Astrocyte (in vitro differentiated cells and primary cell): Measurements from ENCODE around the gene ULK1. TPM values are rescaled to one million over a fixed set of nuclear protein-coding genes. Genes with fewer than 3 reads are reported as not detected.

ENCODE experiments used
- DNase-seq: peaks from one replicate; pipeline ENCODE4 v3.0.0-alpha.2; 2010; ENCODE audit warnings: low read depth
- FAIRE-seq: peaks from 2 replicates; lab custom pipeline; 2011; peaks lifted over from hg19 to GRCh38; lab: Jason Lieb, UNC
- H2AFZ ChIP-seq: 2 replicates; pipeline ENCODE4 v1.6.0; 2012; ENCODE audit warnings: low read depth, low read length, inconsistent platforms
- H3K27ac ChIP-seq: 2 replicates; pipeline ENCODE4 v1.5.1; 2011; ENCODE audit warnings: low read depth, low read length, inconsistent platforms
- H3K27me3 ChIP-seq: 2 replicates; pipeline ENCODE4 v1.6.0; 2011; ENCODE audit warnings: low read length, inconsistent platforms; ENCODE audit not compliant: insufficient read depth
- H3K36me3 ChIP-seq: 2 replicates; pipeline ENCODE4 v1.5.1; 2011; ENCODE audit warnings: low read length, inconsistent platforms; ENCODE audit not compliant: insufficient read depth
- H3K4me1 ChIP-seq: 2 replicates; pipeline ENCODE4 v1.5.1; 2011; ENCODE audit warnings: low read length, inconsistent platforms; ENCODE audit not compliant: insufficient read depth
- H3K4me2 ChIP-seq: 2 replicates; pipeline ENCODE4 v1.6.0; 2012; ENCODE audit warnings: low read length, inconsistent platforms
- H3K4me3 ChIP-seq: 2 replicates; pipeline ENCODE4 v1.5.1; 2011; ENCODE audit warnings: low read depth, mild to moderate bottlenecking, low read length, inconsistent platforms; ENCODE audit not compliant: insufficient read depth
- H3K79me2 ChIP-seq: 2 replicates; pipeline ENCODE4 v1.6.0; 2012; ENCODE audit warnings: mild to moderate bottlenecking, low read length, inconsistent platforms; ENCODE audit not compliant: insufficient read depth
- H3K9ac ChIP-seq: 2 replicates; pipeline ENCODE4 v1.6.0; 2012; ENCODE audit warnings: mild to moderate bottlenecking, low read length, inconsistent platforms
- H3K9me3 ChIP-seq: 2 replicates; pipeline ENCODE4 v1.5.1; 2012; ENCODE audit warnings: low read depth, mild to moderate bottlenecking, low read length, inconsistent platforms; ENCODE audit not compliant: insufficient read depth
- H4K20me1 ChIP-seq: 2 replicates; pipeline ENCODE4 v1.6.0; 2012; ENCODE audit warnings: low read length, inconsistent platforms; ENCODE audit not compliant: insufficient read depth
- H3K27ac Mint-ChIP-seq: one replicate; pipeline ENCODE4 v1.8.0; 2021; ENCODE audit warnings: mild to moderate bottlenecking, mixed read lengths; ENCODE audit not compliant: unreplicated experiment
- H3K27me3 Mint-ChIP-seq: one replicate; pipeline ENCODE4 v1.8.0; 2021; ENCODE audit warnings: low read depth, mixed read lengths; ENCODE audit not compliant: unreplicated experiment
- H3K36me3 Mint-ChIP-seq: one replicate; pipeline ENCODE4 v1.8.0; 2021; ENCODE audit warnings: low read depth, mixed read lengths; ENCODE audit not compliant: unreplicated experiment
- H3K4me1 Mint-ChIP-seq: one replicate; pipeline ENCODE4 v1.8.0; 2021; ENCODE audit warnings: low read depth, mixed read lengths; ENCODE audit not compliant: unreplicated experiment
- H3K4me3 Mint-ChIP-seq: one replicate; pipeline ENCODE4 v1.8.0; 2021; ENCODE audit warnings: mild to moderate bottlenecking, moderate library complexity, mixed read lengths; ENCODE audit not compliant: unreplicated experiment
- H3K9me3 Mint-ChIP-seq: one replicate; pipeline ENCODE4 v1.8.0; 2021; ENCODE audit warnings: mild to moderate bottlenecking, mixed read lengths; ENCODE audit not compliant: unreplicated experiment
- CTCF ChIP-seq: IDR thresholded peaks from 2 replicates; pipeline ENCODE4 v1.5.1; 2011; ENCODE audit warnings: low read depth, mild to moderate bottlenecking, inconsistent platforms, low read length, moderate library complexity; ENCODE audit not compliant: insufficient read depth
- EZH2 ChIP-seq: IDR thresholded peaks from 2 replicates; pipeline ENCODE4 v1.6.1; 2012; ENCODE audit warnings: mild to moderate bottlenecking, low read length, inconsistent platforms; ENCODE audit not compliant: insufficient read depth
- total RNA-seq: library from RNA; stranded (reverse); gene quantifications from 2 replicates; pipeline ENCODE4 v1.2.1, GENCODE V29; 2021

Gene ULK1
- total RNA-seq, 1 donor from 2014 or later, result 51.8 TPM

GRCh38 chr12:131894981-131895639 lies 688 bp downstream of the ULK1 start:
- no peaks in the 10 kb centered on the region for H3K27me3 ChIP-seq
- Mint-ChIP-seq H3K4me3 (peak overlapping the region; percentile 87), H3K9me3 (no peaks in the 10 kb centered on the region), H3K4me1 (peaks cover 1% of the 10 kb centered on the region), H3K36me3 (peaks cover 2% of the 10 kb centered on the region), H3K27ac (peak overlapping the region; percentile 81), H3K27me3 (no peaks in the 10 kb centered on the region)
- H4K20me1 ChIP-seq, result peaks cover 35% of the 10 kb centered on the region
- H3K36me3 ChIP-seq, result no peaks in the 10 kb centered on the region
- H3K9ac ChIP-seq, result peak overlapping the region; percentile 90
- H3K4me2 ChIP-seq, result peak overlapping the region; percentile 100
- H2AFZ ChIP-seq, result no peak overlapping the region
- peaks cover 33% of the 10 kb centered on the region for H3K79me2 ChIP-seq
- peaks cover 17% of the 10 kb centered on the region for H3K4me1 ChIP-seq
- H3K4me3 ChIP-seq, result peak overlapping the region; percentile 70
- DNase-seq (no peak), FAIRE-seq (no peak)
- TF ChIP-seq CTCF (no peak), EZH2 (no peak)
- no peaks in the 10 kb centered on the region for H3K9me3 ChIP-seq
- H3K27ac ChIP-seq, result peak overlapping the region; percentile 91

GRCh38 chr12:131895640-131896079 lies 1.2 kb downstream of the ULK1 start:
- TF ChIP-seq CTCF (no peak), EZH2 (no peak)
- Histone ChIP-seq H3K27me3 (no peaks in the 10 kb centered on the region), H4K20me1 (peaks cover 40% of the 10 kb centered on the region), H3K27ac (peak overlapping the region; percentile 91), H3K9me3 (no peaks in the 10 kb centered on the region), H3K4me1 (peaks cover 17% of the 10 kb centered on the region), H3K4me3 (peak overlapping the region; percentile 70), H3K79me2 (peaks cover 38% of the 10 kb centered on the region), H2AFZ (no peak overlapping the region), H3K9ac (peak overlapping the region; percentile 90), H3K36me3 (no peaks in the 10 kb centered on the region), H3K4me2 (peak overlapping the region; percentile 100)
- Mint-ChIP-seq H3K27me3 (no peaks in the 10 kb centered on the region), H3K4me1 (peaks cover 7% of the 10 kb centered on the region), H3K4me3 (peak overlapping the region; percentile 87), H3K27ac (peak overlapping the region; percentile 81), H3K9me3 (no peaks in the 10 kb centered on the region), H3K36me3 (peaks cover 2% of the 10 kb centered on the region)
- DNase-seq (no peak), FAIRE-seq (no peak)
